Stimulated activated CD8-positive, alpha-beta memory T cell treated with anti-CD3 and anti-CD28 coated beads, Interleukin-4, amount 100 ng/mL, for 4 hours (primary cell): ENCODE results near the gene PHF12.
"Not testable (repeated sequence)": the region's sequence is repeated elsewhere in the genome, so short reads cannot be mapped to it uniquely, and the experiment has no call there.

Experiments used
- DNase-seq, 2 donors: peaks; one replicate each; pipeline ENCODE4 v3.0.0-alpha.2; 2020; ENCODE audit warnings: low read depth in 2 of 2, low spot score in 1 of 2

PHF12 gene

DNA sequence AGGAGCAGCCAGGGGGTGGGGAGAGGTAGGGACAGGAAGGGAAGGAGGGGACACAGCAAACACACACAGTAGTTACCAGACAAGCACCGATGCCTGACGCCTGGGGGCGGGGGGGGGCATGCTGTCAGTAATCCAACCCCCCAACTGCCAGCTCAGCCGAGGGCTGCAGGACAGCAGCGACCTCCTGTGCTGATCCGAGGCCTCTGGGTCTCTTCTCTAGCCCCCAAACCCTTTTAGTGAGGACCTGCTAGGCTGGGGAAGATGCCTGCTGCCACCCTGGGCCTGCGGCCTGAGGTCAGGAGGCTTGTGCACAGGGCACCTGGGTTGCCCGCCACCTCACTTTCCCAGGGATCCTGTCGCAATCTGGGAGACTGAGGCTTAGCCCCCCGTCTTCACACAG lies 65.4 kb downstream of the PHF12 start:
- DNase-seq: no peak

DNA sequence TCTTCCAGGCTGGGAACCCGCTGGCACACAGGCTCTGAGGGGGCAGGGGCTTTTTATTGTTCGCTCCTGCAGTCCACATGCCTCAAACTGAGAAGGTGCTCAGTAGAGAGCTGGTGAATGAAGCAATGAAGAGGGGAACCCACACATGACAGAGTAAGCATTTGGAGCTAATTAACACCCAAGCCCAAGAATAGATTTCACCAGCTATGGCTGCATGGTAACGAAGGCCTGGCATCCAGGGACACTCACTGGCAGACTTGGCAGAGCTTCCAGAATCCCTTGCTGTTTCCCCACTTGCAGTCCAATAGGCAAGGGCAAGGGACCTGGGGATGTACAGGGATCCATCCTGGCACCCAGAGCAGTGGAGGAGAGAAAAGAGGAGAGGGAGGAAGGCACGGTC lies 66.0 kb downstream of the PHF12 start:
- no peak for DNase-seq

DNA sequence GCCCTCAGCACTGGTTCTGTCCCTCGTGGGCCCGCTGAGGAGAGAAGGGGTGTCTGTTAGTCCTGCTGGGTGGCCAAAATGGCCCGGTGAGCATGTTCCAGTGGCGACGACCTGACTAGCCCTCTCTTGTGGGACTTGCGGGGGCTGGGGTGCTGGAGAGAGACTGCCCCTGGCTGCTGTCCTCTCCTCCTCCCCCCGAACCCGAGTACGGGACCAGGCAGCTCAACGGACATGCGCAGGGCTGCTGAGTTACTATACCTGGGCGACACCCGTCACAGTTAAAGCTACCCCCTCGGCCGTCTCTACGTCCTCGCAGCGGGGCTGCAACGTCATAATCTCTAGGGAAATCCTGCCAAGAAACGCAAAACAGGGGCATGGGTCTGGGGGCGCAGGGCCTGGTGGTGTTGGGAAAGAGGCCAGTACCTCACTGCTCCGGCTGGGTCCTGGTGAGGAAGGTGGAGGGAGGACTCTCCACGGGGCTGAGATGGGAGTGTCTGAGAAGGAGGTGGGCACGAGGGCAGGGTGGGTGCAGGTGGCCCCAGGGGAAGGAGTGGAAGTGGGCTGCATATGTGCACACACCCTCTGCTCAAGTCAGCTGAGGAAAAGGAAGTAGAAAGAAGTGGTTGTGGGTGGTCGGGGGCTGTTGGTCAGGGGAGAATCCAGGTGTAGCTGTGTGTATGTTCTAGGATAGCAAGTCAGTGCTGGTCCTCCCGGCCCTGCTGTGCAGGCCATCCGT lies 67.2 kb downstream of the PHF12 start:
- DNase-seq: no peak

DNA sequence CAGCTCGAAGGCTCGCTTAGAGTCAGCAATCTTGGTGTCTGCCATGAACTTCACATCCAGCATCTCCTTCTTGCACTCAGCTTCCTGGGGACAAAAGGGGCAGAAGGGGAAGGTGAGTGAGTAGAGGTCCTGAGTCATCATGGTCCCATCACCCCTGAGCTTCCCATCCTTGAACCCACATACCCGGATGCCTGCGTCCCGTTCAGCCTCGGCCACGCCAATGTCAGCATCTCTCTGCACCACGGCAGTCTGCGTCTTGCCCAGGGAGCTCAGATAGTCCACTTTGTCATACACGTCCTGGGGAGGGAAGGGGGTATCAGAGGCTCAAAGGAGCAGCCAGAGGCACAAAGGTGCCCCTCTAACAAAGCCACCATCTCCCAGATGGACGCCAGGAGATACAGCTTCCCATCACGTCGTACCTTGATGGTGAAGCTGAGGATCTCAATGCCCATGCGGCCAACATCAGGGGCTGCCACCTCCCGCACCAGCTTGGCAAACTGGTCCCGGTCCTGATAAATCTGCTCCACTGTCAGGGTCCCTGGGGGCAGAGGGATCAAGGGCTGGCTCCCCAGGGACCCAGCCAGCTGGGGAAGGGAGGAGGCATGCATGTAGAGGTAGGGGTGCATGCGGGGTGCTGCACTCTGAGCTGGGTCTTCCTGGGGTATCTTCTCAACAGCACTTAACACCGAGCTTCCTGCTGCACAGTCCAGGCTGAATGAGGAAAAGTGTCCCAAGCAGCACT lies 69.0 kb downstream of the PHF12 start:
- DNase-seq: no peak

DNA sequence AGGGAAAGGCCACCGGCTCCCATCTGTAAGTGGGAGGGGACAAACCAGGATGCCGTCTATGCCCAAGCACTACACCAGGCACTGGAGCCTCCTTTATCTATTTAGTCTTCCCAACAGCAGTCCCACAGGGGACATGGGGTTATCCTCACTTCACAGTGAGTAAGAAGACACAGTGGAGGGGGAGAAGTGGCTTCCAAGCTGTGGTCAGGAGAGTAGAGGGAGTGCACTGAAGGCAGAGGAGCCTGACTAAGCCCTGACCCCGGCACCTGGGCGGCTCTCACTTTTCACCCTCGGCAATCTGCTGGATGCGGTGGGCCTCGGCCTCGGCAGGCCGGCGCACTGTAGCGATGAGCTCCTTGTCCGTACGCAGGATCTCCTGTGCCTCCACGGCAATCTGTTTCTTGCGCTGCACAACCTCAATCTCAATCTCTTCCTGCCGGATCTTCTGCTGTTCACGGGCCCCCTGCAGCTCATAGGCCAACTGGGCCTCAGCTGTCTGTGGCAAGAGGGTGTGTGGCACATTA lies 69.7 kb downstream of the PHF12 start:
- no peak for DNase-seq

DNA sequence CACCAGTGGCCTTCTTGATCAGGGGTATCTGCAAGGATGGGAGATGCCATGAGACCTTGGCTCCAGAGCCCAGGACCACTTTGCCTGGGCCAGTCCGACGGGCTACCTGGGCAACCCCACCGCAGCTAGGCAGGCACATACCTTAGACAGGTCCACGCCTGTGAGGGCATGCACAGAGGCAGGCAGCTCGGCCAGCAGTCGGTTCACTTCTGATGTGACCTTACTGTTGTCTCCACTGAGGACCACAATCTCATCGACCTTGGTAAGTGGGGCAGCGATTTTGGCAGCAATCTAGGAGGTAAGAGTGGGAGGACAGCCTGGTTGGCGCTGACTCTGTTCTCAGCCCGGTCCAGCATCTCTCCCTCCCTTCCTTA lies 70.8 kb downstream of the PHF12 start:
- no peak for DNase-seq

DNA sequence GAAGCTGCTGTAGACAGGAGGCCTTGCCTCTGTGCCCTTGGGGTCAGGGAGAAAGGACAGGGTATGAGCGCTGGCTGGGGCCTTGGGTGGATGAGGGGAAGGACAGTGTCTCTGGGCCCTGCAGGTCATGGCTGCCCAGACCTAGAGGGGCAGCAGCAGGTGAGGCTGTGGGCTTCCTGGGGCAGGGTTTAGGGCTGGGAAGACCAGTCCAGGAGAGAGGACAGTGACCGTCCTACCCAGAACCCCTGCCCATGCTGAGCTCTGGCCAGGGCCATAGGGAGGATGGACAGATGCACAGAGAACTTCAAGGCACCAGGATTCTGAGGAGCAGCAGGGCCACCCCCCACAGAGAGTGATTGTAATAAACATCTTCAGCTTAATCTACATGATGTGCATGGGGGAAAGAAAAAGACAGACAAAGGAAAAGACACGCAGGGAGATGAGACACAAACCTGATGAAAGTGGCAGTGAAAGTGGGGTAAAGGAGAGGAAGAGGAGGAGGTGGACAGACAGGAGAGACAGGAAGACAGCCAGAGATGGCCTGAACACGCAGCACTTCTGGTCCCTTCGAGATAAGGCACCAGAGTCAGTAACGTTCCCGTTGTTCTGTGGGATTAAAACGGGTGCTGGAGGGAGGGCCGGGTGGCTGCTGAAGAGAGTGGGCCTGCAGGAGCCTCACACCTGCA lies 71.3 kb downstream of the PHF12 start:
- DNase-seq: no peak

DNA sequence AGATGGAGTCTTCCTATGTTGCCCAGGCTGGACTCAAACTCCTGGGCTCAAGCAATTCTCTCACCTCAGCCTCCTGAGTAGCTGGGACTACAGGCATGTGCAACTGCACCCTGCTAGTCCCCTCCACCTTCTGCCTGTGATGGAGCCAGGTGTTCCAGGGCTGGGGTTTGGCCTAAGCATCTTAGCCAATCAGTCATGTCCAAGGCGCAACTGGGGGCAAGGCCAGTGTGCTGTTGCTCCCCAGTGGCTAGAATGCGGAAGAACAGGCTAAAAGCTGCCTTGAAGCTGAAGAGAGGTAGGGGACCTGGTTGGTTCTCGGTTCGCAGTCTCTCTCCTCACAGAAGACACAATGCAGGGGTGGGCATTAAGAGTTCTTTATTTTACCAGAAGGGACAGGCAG lies 72.3 kb downstream of the PHF12 start:
- DNase-seq: no peak

DNA sequence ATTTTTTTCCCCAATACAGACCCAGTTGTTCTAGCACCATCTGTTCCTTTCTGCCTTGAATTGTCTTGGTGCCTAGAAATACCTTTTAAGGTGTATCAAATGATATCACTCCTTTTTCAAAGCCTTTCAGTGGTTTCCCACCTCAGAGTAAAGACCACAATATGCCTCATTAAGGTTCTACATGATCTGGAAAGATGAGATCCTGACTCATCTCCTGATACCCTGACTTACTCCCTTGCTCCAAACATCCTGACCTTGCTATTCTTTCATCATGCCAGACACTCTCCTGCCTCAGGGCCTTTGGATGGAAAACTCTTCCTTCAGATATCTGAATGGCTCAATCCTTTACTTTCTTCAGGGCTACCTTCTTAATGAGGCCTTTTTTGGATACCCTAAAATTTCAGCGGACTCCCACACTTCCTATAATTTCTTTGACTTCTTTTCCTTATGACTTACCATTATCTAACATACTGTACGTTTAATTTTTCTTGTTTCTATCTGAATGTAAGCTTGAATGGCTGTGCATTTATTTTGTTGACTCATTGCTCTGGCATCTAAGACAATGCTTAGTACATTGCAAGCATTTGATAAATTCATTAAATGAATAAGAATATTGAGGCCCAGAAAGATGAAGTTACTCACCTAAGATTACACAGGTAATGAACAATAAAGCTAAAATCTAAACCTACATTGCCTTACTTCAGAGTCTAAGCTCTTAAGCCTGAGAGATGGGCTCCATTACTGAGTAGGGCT lies 73.0 kb downstream of the PHF12 start:
- no peak for DNase-seq

DNA sequence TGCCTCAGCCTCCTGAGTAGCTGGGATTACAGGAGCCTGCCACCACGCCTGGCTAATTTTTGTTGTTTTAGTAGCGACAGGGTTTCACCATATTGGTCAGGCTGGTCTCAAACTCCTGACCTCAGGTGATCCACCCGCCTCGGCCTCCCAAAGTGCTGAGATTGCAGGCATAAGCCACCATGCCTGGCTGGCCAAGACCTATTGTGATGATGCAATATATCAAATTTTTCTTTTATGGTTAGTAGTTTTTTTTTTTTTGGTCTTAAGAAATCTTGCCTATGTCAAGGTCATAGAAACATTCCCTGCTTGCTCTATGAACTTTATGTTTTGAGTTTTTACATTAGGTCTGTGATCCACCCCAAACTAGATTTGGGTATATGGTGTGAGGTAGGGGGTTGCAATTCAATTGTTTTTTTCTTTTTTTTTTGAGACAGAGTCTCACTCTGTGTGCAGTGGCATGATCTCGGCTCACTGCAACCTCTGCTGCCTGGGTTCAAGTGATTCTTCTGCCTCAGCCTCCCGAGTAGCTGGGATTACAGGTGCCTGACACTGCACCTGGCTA lies 74.1 kb downstream of the PHF12 start:
- DNase-seq: not testable (repeated sequence)

DNA sequence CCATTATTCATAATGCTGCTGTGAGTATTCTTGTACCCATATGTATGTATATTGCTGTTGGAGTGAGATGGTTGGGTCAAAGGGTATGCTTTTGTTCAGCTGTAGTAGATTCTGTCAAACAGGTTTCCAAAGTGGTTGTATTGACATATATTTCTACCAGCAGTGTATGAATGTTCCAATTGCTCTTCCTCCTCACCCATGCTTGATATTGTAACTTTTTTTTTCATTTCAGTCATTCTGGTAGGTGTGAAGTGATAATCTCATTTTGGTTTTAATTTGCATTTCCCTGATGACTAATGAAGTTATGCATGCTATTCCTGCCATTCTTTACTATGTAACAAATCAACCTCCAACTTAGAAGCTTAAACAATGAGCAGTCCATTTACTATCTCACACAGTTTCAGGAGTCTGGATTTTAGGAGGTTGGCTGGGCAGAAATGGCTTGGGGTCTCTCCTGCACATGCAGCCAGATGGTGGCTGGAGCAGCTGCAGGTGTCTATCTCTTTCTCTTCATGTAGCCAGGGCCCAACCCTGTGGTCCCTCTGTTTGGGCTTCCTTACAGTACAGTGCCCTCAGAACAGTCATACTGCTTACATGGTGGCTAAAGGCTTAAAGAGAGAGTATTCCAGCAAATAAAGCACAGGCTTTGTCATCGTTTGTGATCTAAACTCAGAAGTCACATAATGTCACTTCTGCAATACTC lies 75.3 kb downstream of the PHF12 start:
- no peak for DNase-seq

DNA sequence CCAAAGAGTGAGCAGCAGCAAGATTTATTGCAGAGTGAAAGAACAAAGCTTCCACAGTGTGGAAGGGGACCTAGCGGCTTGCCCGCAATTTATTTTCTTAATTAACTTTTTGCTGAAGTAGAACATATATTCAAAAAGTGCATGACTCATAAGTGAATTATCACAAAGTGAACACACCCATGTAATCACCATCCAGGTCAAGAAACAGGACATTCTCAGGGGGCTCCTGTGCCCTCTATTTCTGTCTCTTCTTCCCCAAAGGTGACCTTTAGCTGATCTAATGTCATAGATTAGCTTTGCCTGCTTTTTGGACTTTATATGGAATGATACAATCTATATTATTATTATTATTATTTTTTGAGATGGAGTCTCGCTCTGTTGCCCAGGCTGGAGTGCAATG lies 76.6 kb downstream of the PHF12 start:
- no peak for DNase-seq

DNA sequence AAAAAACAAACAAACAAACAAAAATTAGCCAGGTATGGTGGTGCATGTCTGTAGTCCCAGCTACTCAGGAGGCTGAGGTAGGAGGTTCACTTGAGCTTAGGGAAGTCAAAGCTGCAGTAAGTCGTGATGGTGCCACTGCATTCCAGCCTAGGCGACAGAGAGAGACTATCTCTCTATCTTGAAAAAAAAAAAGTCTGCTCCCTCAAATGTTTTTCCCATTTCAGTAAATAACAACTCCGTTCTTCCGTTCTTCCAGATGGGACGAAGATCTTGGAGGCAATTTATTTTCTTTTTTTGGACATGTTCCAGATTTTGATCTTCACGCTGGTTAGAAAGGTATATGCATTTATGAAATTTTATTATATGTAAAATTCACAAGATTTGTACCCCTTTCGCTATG lies 77.5 kb downstream of the PHF12 start:
- DNase-seq: no peak

DNA sequence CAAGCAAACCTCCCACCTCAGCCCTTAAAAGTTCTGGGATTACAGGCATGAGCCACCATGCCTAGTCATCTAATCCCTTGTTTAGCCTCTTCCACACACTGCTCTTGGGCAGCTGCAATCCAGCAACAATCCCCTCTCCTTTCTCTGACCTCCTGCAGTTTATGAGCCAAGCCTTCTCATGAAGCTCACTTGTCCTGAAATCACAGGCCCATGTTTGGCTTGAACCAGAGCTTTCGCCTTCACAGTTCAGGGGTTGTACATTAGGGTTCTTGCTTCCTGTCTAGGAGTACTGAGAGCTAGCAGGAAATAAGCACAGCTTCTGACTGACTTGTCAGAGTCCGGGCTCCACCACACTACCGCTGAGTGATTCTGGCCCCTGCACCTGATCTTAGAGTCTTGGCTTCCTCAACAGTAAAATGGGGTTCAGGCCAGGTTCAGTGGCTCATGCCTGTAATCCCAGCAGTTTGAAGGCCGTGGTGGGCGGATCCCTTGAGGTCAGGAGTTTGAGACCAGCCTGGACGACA lies 80.2 kb downstream of the PHF12 start:
- no peak for DNase-seq

DNA sequence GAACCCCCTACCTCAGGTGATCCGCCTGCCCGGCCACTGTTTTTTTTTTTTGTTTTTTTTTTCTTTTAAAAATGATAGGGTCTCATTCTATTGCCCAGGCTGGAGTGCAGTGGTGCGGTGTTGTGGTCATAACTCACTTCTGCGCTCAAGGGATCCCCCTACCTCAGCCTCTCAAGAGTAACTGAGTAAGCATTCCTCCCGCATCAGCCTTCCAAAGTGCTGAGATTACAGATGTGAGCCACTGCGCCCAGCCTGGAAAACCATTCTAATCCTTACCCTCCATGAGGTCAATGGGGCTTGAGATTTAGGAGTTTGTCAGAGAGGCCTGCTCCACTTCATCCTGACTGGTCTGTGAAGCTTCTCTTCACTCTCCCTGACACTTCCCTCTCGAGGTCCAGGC lies 84.0 kb downstream of the PHF12 start:
- no peak for DNase-seq

DNA sequence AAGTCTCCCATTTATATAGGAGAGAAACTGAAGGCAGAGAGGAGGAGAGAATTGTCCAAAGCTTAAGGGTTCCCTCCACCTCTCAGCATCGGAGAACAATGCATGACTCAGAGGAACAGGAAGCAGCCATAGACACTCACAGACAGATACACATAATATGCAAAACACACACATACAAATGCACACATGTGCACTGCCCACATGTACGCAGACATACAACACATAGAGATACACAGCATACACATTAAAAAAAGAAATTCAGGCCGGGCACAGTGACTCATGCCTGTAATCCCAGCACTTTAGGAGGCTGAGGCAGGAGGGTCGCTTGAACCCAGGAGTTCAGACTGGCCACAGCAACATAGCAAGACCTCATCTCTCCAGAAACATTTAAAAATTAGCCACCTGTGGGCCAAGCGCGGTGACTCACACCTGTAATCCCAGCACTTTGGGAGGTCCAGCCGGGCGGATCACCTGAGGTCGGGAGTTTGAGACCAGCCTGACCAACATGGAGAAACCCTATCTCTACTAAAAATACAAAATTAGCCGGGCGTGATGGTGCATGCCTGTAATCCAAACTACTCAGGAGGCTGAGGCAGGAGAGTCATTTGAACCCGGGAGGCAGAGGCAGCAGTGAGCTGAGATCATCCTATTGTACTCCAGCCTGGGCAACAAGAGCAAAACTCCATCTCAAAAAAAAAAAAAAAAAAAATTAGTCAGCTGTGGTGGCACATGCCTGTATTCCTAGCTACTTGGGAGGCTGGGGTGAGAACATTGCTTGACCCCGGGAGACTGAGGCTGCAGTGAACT lies 85.2 kb downstream of the PHF12 start:
- DNase-seq: no peak

DNA sequence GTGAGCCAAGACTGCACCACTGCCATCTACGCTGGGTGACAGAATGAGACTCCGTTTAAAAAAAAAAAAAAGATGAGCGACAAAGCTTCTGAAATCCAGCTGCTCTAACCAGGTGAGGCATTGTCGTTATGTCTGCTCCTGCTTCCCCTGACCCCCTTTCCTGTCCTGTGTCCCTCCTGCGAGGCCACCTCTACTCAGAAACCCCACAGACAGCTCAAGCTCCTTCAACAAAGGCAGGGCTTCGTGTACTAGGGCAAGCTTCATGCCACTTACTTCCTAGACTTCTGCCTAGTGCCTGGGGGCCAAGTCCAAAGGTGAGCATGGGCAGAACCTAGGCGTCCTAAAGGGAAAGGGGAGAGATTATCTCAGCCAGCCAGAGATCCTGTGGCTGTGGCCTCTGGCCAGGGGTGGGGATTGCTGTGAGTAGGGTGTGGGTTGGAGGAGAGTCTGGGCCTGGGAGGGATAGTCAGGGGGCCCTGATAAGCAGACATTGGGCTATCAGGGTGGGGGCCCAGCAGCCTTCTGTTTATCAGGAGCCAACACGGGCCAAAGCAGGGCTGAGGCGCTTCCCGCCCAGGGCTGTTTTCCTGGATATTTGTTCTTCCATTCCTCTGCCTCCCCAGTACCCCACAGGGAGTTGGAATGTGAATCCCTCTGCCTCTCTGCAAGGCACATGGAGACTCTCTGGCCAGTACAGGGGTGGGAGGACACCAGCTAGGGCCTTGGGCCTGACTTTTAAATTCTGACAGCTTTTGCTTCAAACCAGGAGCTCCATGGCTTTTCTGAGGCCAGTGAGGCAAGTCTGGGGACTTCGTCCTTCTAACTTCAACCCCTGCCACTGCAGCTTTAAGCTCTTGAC lies 86.1 kb downstream of the PHF12 start:
- DNase-seq: no peak

DNA sequence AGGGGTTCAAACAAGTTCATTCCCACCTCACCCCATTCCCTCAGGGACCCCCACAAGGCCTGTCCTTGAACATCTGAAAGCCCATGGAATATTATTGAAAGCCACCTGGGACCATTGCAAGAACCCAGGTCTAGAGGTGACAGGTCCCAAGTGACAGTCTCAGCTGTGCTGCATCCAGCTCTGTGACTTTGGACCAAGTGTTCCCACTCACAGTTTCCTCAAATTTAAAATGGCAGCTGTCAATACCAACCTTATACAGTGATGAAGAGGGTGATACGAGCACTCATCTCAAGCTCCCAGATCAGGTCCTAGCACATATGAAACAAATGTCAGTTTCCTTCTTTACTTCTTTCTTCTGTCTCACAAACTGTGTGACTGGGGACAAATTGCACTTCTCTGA lies 87.4 kb downstream of the PHF12 start:
- DNase-seq: no peak
